Endodermal cell (in vitro differentiated cells): ENCODE results near the gene STX8. TPM values are rescaled to one million over a fixed set of nuclear protein-coding genes. Genes with fewer than 3 reads are reported as not detected.

ENCODE experiments used
- DNase-seq: peaks from one replicate; pipeline ENCODE4 v3.0.0-alpha.2; 2017
- H3K27ac ChIP-seq: 2 replicates; pipeline ENCODE4 v1.5.1; 2013; ENCODE audit warnings: mild to moderate bottlenecking, low read depth, low read length, moderate library complexity
- H3K27me3 ChIP-seq: 2 replicates; pipeline ENCODE4 v1.6.1; 2013; ENCODE audit warnings: mild to moderate bottlenecking, low read length, moderate library complexity; ENCODE audit not compliant: insufficient read depth, control insufficient read depth, poor library complexity, severe bottlenecking
- H3K36me3 ChIP-seq: 2 replicates; pipeline ENCODE4 v1.7.0; 2013; ENCODE audit warnings: mild to moderate bottlenecking, low read length, moderate library complexity; ENCODE audit not compliant: control insufficient read depth, insufficient read depth
- H3K4me1 ChIP-seq: one replicate; pipeline ENCODE4 v1.7.0; 2013; ENCODE audit warnings: low read length; ENCODE audit not compliant: control insufficient read depth, insufficient read depth
- H3K4me3 ChIP-seq: 2 replicates; pipeline ENCODE4 v1.5.1; 2013; ENCODE audit warnings: mild to moderate bottlenecking, low read length, moderate library complexity
- H3K9ac ChIP-seq: 2 replicates; pipeline ENCODE4 v1.6.1; 2013; ENCODE audit warnings: mild to moderate bottlenecking, low read length, moderate library complexity; ENCODE audit not compliant: poor library complexity, severe bottlenecking; ENCODE audit errors: extremely low read depth
- H3K9me3 ChIP-seq: 2 replicates; pipeline ENCODE4 v1.6.1; 2013; ENCODE audit warnings: mild to moderate bottlenecking, low read length, moderate library complexity; ENCODE audit not compliant: control insufficient read depth
- H3K27ac Mint-ChIP-seq: 2 replicates; pipeline ENCODE4 v1.8.0; 2020; ENCODE audit warnings: mixed read lengths
- H3K27me3 Mint-ChIP-seq: 2 replicates; pipeline ENCODE4 v1.8.0; 2021; ENCODE audit warnings: mild to moderate bottlenecking, mixed read lengths; ENCODE audit not compliant: insufficient read depth
- H3K36me3 Mint-ChIP-seq: 2 replicates; pipeline ENCODE4 v1.8.0; 2020; ENCODE audit warnings: low read depth, mixed read lengths
- H3K4me1 Mint-ChIP-seq: 2 replicates; pipeline ENCODE4 v1.8.0; 2020; ENCODE audit warnings: mixed read lengths
- H3K4me3 Mint-ChIP-seq: 2 replicates; pipeline ENCODE4 v1.8.0; 2020; ENCODE audit warnings: mild to moderate bottlenecking, moderate library complexity, mixed read lengths
- H3K9me3 Mint-ChIP-seq: 2 replicates; pipeline ENCODE4 v1.8.0; 2020; ENCODE audit warnings: mild to moderate bottlenecking, mixed read lengths
- CTCF ChIP-seq: fragments of 200-600 bp; sonication (generic); conservative IDR thresholded peaks from 2 replicates; pipeline ENCODE4 v1.5.0; 2021; ENCODE audit warnings: antibody characterized with exemption, mild to moderate bottlenecking
- WGBS, 2 experiments: methylation state at CpG; one replicate each; pipeline versions ENCODE4 v1.1.5 to v1.1.7; 2013; ENCODE audit warnings: missing lambda C conversion rate in 2 of 2, mixed read lengths in 1 of 2; ENCODE audit not compliant: insufficient coverage in 1 of 2, insufficient read length in 1 of 2; 5-methylcytosine and 5-hydroxymethylcytosine counted together
- total RNA-seq, 2 donors: library from RNA; stranded (reverse); fragmentation: NEBNext Ultra II Directional in 1 of 2; extraction: Animal tissue kit (Norgen Biotek cat#: 25700) in 1 of 2; gene quantifications; 2 replicates in 1 of 2; 3 replicates in 1 of 2; pipeline ENCODE4 v1.2.1, GENCODE V29; 2021

Gene STX8
- total RNA-seq, 2 donors from 2014 or later = 82.5 to 98.2 TPM

- Mint-ChIP-seq H3K27ac (no peak overlapping the region), H3K4me1 (peaks cover 14% of the 10 kb centered on the region), H3K4me3 (no peak overlapping the region), H3K36me3 (peaks cover 7% of the 10 kb centered on the region), H3K9me3 (peaks cover 13% of the 10 kb centered on the region), H3K27me3 (peaks cover 7% of the 10 kb centered on the region)
- Histone ChIP-seq H3K9me3 (peaks cover 4% of the 10 kb centered on the region), H3K27me3 (no peaks in the 10 kb centered on the region), H3K4me3 (no peak overlapping the region), H3K4me1 (no peaks in the 10 kb centered on the region), H3K36me3 (no peaks in the 10 kb centered on the region), H3K9ac (no peak overlapping the region), H3K27ac (peak overlapping the region; percentile 44)
- TF ChIP-seq CTCF = no peak
- no peak for DNase-seq
- 34 to 89% methylated on average over 3 to 5 of the region's 5 CpGs for WGBS, 2 experiments
Observed at GRCh38 chr17:9321890-9322289, 253.7 kb downstream of the STX8 start.

DNA sequence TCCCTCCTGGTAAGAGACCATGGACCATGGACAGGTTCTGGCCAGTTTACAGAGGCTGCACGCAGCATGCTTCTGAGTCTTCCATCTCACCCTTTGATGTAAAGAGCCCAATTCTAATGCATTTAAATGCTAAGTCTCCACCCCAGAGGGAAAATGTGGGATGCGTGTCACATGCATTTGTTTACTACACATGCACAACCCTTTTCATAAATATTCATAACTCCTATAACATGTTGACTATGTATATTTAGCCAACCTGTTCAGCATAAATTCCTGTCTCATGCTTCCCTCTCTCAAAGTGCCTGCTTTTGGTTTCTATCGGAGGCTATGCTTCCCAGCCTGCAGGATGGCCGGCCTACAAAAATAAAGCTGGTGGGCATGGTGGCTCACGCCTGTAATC, 260.3 kb downstream of the STX8 start:
- Histone ChIP-seq H3K4me3 (no peak overlapping the region), H3K4me1 (no peaks in the 10 kb centered on the region), H3K36me3 (no peaks in the 10 kb centered on the region), H3K27me3 (no peaks in the 10 kb centered on the region), H3K9me3 (peaks cover 4% of the 10 kb centered on the region), H3K9ac (no peak overlapping the region), H3K27ac (no peak overlapping the region)
- DNase-seq = peak; percentile 36
- 80 to 90% methylated on average over 5 of the region's 5 CpGs for WGBS, 2 experiments
- peaks cover 7% of the 10 kb centered on the region for H3K36me3 Mint-ChIP-seq
- H3K27me3 Mint-ChIP-seq = no peaks in the 10 kb centered on the region
- H3K4me1 Mint-ChIP-seq = peaks cover 1% of the 10 kb centered on the region
- no peak for TF ChIP-seq CTCF
- peaks cover 13% of the 10 kb centered on the region for H3K9me3 Mint-ChIP-seq
- no peak overlapping the region for H3K4me3 Mint-ChIP-seq
- no peak overlapping the region for H3K27ac Mint-ChIP-seq

DNA sequence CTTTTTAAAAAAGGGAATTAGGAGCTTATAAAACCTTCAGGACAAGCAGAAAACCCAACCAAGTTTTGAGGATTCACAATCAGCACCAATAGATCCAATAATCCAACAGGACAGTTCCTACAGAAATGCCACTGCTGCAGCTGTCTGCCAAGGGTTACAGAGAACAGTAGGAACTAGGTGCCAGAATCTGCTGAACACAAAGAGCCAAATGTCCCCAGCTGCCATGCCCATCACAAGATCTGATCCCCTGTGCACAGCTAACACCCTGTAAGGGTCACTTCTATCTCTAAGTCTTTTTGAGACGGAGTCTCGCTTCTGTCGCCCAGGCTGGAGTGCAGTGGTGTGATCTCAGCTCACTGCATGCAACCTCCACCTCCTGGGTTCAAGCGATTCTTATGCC, 262.3 kb downstream of the STX8 start:
- no peak overlapping the region for H3K27ac ChIP-seq
- no peaks in the 10 kb centered on the region for H3K27me3 ChIP-seq
- H3K36me3 ChIP-seq = no peaks in the 10 kb centered on the region
- Mint-ChIP-seq H3K4me3 (no peak overlapping the region), H3K4me1 (peaks cover 18% of the 10 kb centered on the region), H3K27ac (no peak overlapping the region), H3K27me3 (no peaks in the 10 kb centered on the region), H3K36me3 (peaks cover 2% of the 10 kb centered on the region), H3K9me3 (peaks cover 6% of the 10 kb centered on the region)
- H3K4me3 ChIP-seq = no peak overlapping the region
- WGBS, 2 experiments = 82 to 96% methylated on average over 4 of the region's 4 CpGs
- peaks cover 8% of the 10 kb centered on the region for H3K4me1 ChIP-seq
- DNase-seq = no peak
- H3K9me3 ChIP-seq = peaks cover 1% of the 10 kb centered on the region
- no peak overlapping the region for H3K9ac ChIP-seq
- TF ChIP-seq CTCF = no peak
